Measurements from ENCODE around the gene WDR41. TPM values are rescaled to one million over a fixed set of nuclear protein-coding genes. Genes with fewer than 3 reads are reported as not detected.

The WDR41 gene
- total RNA-seq, 4 donors from 2014 or later = 32.1 to 43.1 (median 39.5) TPM

- H3K4me1 ChIP-seq = peaks cover 12% of the 10 kb centered on the region
- TF ChIP-seq POLR2A (IDR thresholded peaks at IDR 0.05) (no peak), EP300 (IDR thresholded peaks at IDR 0.05) (no peak), CTCF (IDR thresholded peaks at IDR 0.05) (no peak), POLR2AphosphoS5 (IDR thresholded peaks at IDR 0.05) (no peak)
- H3K36me3 ChIP-seq = peaks cover 16% of the 10 kb centered on the region
- 38% methylated on average over 2 of the region's 2 CpGs for WGBS
- DNase-seq (ENCODE audit: low spot score in 2 of 2) = no peak
- H3K27me3 ChIP-seq = no peaks in the 10 kb centered on the region
- H3K4me3 ChIP-seq = no peak overlapping the region
- no peak overlapping the region for H3K27ac ChIP-seq
- no peaks in the 10 kb centered on the region for H3K9me3 ChIP-seq
These were observed 68.9 kb downstream of the WDR41 start for GRCh38 chr5:77423022-77423750.

- WGBS = 51% methylated on average over 3 of the region's 3 CpGs
- Histone ChIP-seq H3K36me3 (peaks cover 12% of the 10 kb centered on the region), H3K27ac (no peak overlapping the region), H3K27me3 (no peaks in the 10 kb centered on the region), H3K4me1 (peaks cover under 1% of the 10 kb centered on the region), H3K4me3 (no peak overlapping the region), H3K9me3 (no peaks in the 10 kb centered on the region)
- DNase-seq (ENCODE audit: low spot score in 2 of 2) = no peak
- TF ChIP-seq POLR2A (IDR thresholded peaks at IDR 0.05) (no peak), POLR2AphosphoS5 (IDR thresholded peaks at IDR 0.05) (no peak), EP300 (IDR thresholded peaks at IDR 0.05) (no peak), CTCF (IDR thresholded peaks at IDR 0.05) (no peak)
These were observed 71.2 kb downstream of the WDR41 start for GRCh38 chr5:77420940-77421339.

GRCh38 chr5:77419644-77420582, 72.2 kb downstream of the WDR41 start:
- Histone ChIP-seq H3K27me3 (no peaks in the 10 kb centered on the region), H3K9me3 (no peaks in the 10 kb centered on the region), H3K36me3 (peaks cover 2% of the 10 kb centered on the region), H3K4me3 (no peak overlapping the region), H3K4me1 (no peaks in the 10 kb centered on the region), H3K27ac (no peak overlapping the region)
- TF ChIP-seq CTCF (IDR thresholded peaks at IDR 0.05) (no peak), POLR2AphosphoS5 (IDR thresholded peaks at IDR 0.05) (no peak), POLR2A (IDR thresholded peaks at IDR 0.05) (no peak), EP300 (IDR thresholded peaks at IDR 0.05) (no peak)
- WGBS = 86% methylated on average over 8 of the region's 8 CpGs
- no peak for DNase-seq (ENCODE audit: low spot score in 2 of 2)

GRCh38 chr5:77418601-77419581, 73.2 kb downstream of the WDR41 start:
- Histone ChIP-seq H3K27ac (no peak overlapping the region), H3K9me3 (no peaks in the 10 kb centered on the region), H3K4me1 (no peaks in the 10 kb centered on the region), H3K4me3 (no peak overlapping the region), H3K27me3 (no peaks in the 10 kb centered on the region), H3K36me3 (no peaks in the 10 kb centered on the region)
- TF ChIP-seq POLR2A (IDR thresholded peaks at IDR 0.05) (no peak), POLR2AphosphoS5 (IDR thresholded peaks at IDR 0.05) (no peak), EP300 (IDR thresholded peaks at IDR 0.05) (no peak), CTCF (IDR thresholded peaks at IDR 0.05) (no peak)
- no peak for DNase-seq (ENCODE audit: low spot score in 2 of 2)
- 69% methylated on average over 13 of the region's 13 CpGs for WGBS

All from suprapubic skin (tissue), 4 donors.